ENCODE measurements around the gene ITFG1. TPM values are rescaled to one million over a fixed set of nuclear protein-coding genes. Genes with fewer than 3 reads are reported as not detected.

The ITFG1 gene
- total and polyA plus RNA-seq, 2 of the 13 experiments (the other 11 are each of a cell fraction or from before 2014, with no cell fraction given): 74.5 to 150 TPM

DNA sequence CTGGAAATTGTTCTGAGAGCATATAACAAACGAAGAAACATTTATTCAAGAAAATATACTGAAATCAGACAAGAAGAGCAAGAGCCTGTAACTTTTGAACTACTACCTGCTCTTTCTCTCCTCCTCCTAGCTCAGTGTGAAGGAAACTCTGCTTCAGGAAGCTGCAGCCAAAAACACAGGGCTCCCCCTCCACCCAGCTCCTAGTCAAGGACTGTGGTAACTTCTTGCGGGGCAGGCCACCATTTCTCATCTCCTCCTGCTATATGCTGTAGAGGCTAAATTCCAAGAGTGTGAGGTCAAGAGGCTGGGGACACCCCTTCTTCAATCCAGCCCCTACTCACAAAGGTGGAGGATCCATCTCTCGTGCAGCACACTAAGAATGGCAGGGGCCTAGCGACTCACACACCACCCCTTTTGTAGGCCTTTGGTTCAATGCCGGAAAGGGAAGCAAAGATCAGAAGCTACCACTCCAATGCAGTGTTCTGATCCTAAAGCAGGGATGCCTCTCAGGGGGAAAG, 74.6 kb downstream of the ITFG1 start (continued):
- TF ChIP-seq CBX2 (IDR thresholded peaks at IDR 0.05; ENCODE audit: low read depth, low read length): no peak
- TF ChIP-seq CBX2 (CRISPR knock-in tag; IDR thresholded peaks at IDR 0.05; ENCODE audit: low read depth): no peak
- no peak for TF ChIP-seq EEA1 (CRISPR knock-in tag; IDR thresholded peaks at IDR 0.05; ENCODE audit: borderline replicate concordance)

DNA sequence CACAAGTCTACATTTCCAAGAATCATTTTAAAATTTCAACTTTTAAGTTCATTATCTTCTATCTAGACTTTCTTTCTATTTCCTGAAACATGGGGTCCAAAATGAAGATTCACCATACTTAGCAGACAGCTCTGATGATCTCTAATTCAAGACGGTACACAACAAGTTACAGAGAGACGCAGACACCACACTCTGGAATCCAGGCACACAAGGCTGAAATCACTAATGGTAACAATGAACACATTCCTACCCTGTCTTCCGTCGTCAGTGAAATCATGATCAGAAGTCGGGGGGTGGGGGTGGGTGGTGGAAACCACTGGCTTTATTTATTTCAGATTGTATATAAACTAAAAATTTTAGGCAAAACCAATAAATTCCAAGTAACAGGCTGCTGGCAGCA, 78.5 kb downstream of the ITFG1 start:
- H3K27me3 ChIP-seq (ENCODE audit: control insufficient read depth in 1 of 2, insufficient read depth in 2 of 2, low read length in 2 of 2): no peaks in the 10 kb centered on the region
- no peak for TF ChIP-seq RFXAP (CRISPR knock-in tag; IDR thresholded peaks at IDR 0.05; ENCODE audit: borderline replicate concordance)
- TF ChIP-seq, protein P1, sequence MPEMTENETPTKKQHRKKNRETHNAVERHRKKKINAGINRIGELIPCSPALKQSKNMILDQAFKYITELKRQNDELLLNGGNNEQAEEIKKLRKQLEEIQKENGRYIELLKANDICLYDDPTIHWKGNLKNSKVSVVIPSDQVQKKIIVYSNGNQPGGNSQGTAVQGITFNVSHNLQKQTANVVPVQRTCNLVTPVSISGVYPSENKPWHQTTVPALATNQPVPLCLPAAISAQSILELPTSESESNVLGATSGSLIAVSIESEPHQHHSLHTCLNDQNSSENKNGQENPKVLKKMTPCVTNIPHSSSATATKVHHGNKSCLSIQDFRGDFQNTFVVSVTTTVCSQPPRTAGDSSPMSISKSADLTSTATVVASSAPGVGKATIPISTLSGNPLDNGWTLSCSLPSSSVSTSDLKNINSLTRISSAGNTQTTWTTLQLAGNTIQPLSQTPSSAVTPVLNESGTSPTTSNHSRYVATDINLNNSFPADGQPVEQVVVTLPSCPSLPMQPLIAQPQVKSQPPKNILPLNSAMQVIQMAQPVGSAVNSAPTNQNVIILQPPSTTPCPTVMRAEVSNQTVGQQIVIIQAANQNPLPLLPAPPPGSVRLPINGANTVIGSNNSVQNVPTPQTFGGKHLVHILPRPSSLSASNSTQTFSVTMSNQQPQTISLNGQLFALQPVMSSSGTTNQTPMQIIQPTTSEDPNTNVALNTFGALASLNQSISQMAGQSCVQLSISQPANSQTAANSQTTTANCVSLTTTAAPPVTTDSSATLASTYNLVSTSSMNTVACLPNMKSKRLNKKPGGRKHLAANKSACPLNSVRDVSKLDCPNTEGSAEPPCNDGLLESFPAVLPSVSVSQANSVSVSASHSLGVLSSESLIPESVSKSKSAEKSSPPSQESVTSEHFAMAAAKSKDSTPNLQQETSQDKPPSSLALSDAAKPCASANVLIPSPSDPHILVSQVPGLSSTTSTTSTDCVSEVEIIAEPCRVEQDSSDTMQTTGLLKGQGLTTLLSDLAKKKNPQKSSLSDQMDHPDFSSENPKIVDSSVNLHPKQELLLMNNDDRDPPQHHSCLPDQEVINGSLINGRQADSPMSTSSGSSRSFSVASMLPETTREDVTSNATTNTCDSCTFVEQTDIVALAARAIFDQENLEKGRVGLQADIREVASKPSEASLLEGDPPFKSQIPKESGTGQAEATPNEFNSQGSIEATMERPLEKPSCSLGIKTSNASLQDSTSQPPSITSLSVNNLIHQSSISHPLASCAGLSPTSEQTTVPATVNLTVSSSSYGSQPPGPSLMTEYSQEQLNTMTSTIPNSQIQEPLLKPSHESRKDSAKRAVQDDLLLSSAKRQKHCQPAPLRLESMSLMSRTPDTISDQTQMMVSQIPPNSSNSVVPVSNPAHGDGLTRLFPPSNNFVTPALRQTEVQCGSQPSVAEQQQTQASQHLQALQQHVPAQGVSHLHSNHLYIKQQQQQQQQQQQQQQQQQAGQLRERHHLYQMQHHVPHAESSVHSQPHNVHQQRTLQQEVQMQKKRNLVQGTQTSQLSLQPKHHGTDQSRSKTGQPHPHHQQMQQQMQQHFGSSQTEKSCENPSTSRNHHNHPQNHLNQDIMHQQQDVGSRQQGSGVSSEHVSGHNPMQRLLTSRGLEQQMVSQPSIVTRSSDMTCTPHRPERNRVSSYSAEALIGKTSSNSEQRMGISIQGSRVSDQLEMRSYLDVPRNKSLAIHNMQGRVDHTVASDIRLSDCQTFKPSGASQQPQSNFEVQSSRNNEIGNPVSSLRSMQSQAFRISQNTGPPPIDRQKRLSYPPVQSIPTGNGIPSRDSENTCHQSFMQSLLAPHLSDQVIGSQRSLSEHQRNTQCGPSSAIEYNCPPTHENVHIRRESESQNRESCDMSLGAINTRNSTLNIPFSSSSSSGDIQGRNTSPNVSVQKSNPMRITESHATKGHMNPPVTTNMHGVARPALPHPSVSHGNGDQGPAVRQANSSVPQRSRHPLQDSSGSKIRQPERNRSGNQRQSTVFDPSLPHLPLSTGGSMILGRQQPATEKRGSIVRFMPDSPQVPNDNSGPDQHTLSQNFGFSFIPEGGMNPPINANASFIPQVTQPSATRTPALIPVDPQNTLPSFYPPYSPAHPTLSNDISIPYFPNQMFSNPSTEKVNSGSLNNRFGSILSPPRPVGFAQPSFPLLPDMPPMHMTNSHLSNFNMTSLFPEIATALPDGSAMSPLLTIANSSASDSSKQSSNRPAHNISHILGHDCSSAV (CRISPR knock-in tag; IDR thresholded peaks at IDR 0.05; ENCODE audit: borderline replicate concordance): no peak
- H3K4me3 ChIP-seq (replicated peaks in 1 of 3; ENCODE audit: insufficient read depth in 1 of 3, low read depth in 2 of 3, low read length in 3 of 3): no peak overlapping the region
- 98% methylated on average over 5 of the region's 5 CpGs for WGBS (ENCODE audit: low lambda C conversion rate)
- no peaks in the 10 kb centered on the region for H3K9me3 ChIP-seq (ENCODE audit: low read length)
- no peak overlapping the region for H2AFZ ChIP-seq (ENCODE audit: low read length)
- intact Hi-C loops (cut with micrococcal nuclease; ENCODE audit: unreplicated experiment) (no loop called here), in situ Hi-C loops (cut with HindIII; ENCODE audit: extremely low pct_ligation_motif_present, low pct_unique_long_range_greater_than_20kb) (no loop called here)
- no peak for FAIRE-seq
- ChIA-PET CTCF (ENCODE audit: low intra/inter-chr PET ratio, low total read pairs) (no interaction called here), POLR2A (no interaction called here)
- no peaks in the 10 kb centered on the region; a peak in 1 of 5 replicates for H3K36me3 ChIP-seq (replicated peaks in 1 of 2; ENCODE audit: control insufficient read depth in 1 of 2, insufficient read depth in 2 of 2, low read length in 2 of 2)
- ATAC-seq: no peak
- H3K4me1 ChIP-seq (ENCODE audit: insufficient read depth, low read length): peaks cover 20% of the 10 kb centered on the region
- no TSS peak for BruUV-seq (replicated peaks)
- no peaks in the 10 kb centered on the region for H4K20me1 ChIP-seq (ENCODE audit: insufficient read depth, low read length)
- no peaks in the 10 kb centered on the region for H3K79me2 ChIP-seq (ENCODE audit: insufficient read depth, low read length)
- H3K9ac ChIP-seq (ENCODE audit: insufficient read depth, low read depth, low read length): no peak overlapping the region
- no peak overlapping the region for H3K4me2 ChIP-seq (ENCODE audit: low read depth, low read length)
- H3K27ac ChIP-seq (ENCODE audit: extremely low read length, insufficient read depth, low read length): no peak overlapping the region
- no peak for DNase-seq (ENCODE audit: low spot score)

Data from HepG2 (cell line).